ENCODE measurements around the gene EPHA6. TPM values are rescaled to one million over a fixed set of nuclear protein-coding genes. Genes with fewer than 3 reads are reported as not detected.

Gene EPHA6
- total RNA-seq, 1 experiment from 2014 or later, result 2.7 TPM

DNA sequence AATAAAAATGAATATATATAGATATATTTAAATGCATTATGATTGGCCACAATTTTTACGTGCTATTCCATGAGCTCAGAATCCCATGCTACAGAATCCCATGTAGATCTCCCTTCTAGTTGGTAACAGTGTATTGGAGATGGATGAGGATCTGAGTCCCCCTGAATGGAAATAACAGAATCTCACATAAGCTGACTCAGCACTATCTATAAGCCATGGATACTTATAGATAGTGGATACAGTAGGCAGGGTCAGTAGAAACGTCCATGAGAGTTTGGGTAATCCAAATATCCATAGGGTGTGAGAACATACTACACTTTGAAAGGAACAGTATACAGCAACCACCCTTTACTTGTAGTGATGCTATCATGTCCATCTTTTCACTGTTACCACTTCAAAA is 375.4 kb downstream of the EPHA6 start:
- Mint-ChIP-seq H3K27ac (ENCODE audit: unreplicated experiment) (no peak overlapping the region), H3K9me3 (ENCODE audit: unreplicated experiment) (no peaks in the 10 kb centered on the region), H3K36me3 (ENCODE audit: insufficient read depth, unreplicated experiment) (no peaks in the 10 kb centered on the region), H3K27me3 (ENCODE audit: insufficient read depth, unreplicated experiment) (no peaks in the 10 kb centered on the region), H3K4me1 (ENCODE audit: low read depth, unreplicated experiment) (no peaks in the 10 kb centered on the region), H3K4me3 (ENCODE audit: unreplicated experiment) (no peak overlapping the region)
- no peak for TF ChIP-seq CTCF (IDR thresholded peaks at IDR 0.05; ENCODE audit: insufficient read depth in 1 of 2, low read depth in 1 of 2, low read length in 1 of 2, severe bottlenecking in 1 of 2, unreplicated experiment in 1 of 2)
- CTCF ChIA-PET, result no interaction called here
- no peaks in the 10 kb centered on the region for H3K4me1 ChIP-seq
- no peak overlapping the region for H3K4me3 ChIP-seq (ENCODE audit: low read depth, low read length)
- no peaks in the 10 kb centered on the region for H3K9me3 ChIP-seq
- no peaks in the 10 kb centered on the region for H3K36me3 ChIP-seq (ENCODE audit: control insufficient read depth, insufficient read depth, low read length)
- no peak for DNase-seq
- H3K27me3 ChIP-seq (replicated peaks; ENCODE audit: control insufficient read depth, insufficient read depth, low read length), result no peaks in the 10 kb centered on the region
- BruUV-seq (replicated peaks), result no TSS peak
- intact Hi-C loops (cut with micrococcal nuclease; ENCODE audit: unreplicated experiment), result no loop called here
- POLR2A ChIA-PET, result no interaction called here

DNA sequence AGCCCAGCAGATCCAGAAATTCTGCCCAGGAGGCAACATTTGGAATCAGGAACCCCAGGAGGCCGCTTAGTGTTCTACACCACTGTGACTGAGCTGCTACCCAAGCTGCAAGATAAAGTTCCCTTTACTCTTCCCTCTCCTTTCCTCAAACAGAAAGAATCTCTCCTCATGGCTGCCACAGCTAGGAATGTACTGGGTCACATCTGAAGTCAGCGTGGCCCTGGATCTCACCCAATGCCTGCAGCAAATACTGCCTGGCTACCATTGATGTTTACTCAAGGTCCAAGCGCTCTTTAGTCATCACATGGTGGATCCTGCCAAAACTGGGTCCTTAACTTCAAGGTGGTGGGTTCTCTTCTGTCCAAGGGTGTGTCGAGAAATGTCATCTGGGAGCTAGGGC is 382.7 kb downstream of the EPHA6 start:
- Histone ChIP-seq H3K9me3 (no peaks in the 10 kb centered on the region), H3K4me3 (ENCODE audit: low read depth, low read length) (no peak overlapping the region), H3K4me1 (no peaks in the 10 kb centered on the region), H3K36me3 (ENCODE audit: control insufficient read depth, insufficient read depth, low read length) (no peaks in the 10 kb centered on the region), H3K27me3 (replicated peaks; ENCODE audit: control insufficient read depth, insufficient read depth, low read length) (no peaks in the 10 kb centered on the region)
- Mint-ChIP-seq H3K4me1 (ENCODE audit: low read depth, unreplicated experiment) (no peaks in the 10 kb centered on the region), H3K27me3 (ENCODE audit: insufficient read depth, unreplicated experiment) (no peaks in the 10 kb centered on the region), H3K36me3 (ENCODE audit: insufficient read depth, unreplicated experiment) (no peaks in the 10 kb centered on the region), H3K4me3 (ENCODE audit: unreplicated experiment) (no peak overlapping the region), H3K9me3 (ENCODE audit: unreplicated experiment) (no peaks in the 10 kb centered on the region), H3K27ac (ENCODE audit: unreplicated experiment) (no peak overlapping the region)
- intact Hi-C loops (cut with micrococcal nuclease; ENCODE audit: unreplicated experiment), result no loop called here
- no peak for TF ChIP-seq CTCF (IDR thresholded peaks at IDR 0.05; ENCODE audit: insufficient read depth in 1 of 2, low read depth in 1 of 2, low read length in 1 of 2, severe bottlenecking in 1 of 2, unreplicated experiment in 1 of 2)
- no TSS peak for BruUV-seq (replicated peaks)
- POLR2A ChIA-PET, result no interaction called here
- DNase-seq, result no peak
- CTCF ChIA-PET, result no interaction called here

DNA sequence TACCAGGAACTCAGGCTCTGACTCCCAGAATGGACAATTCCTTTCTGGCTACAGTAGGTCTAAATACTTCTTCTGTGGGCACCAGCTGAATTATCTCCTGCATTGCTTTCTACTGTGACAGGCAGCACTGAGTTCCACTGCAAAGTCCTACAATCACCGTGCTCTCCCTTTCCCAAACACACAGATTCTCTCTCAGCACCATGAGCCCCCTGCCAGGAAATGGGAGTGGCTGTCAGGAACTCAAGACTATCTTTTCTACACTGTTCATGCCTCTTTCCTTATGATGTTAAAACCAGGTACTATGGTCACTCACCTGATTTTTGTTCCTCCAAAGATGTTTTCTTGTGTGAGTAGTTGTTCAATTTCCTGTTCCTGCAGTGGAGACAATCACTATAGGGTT is 383.4 kb downstream of the EPHA6 start:
- POLR2A ChIA-PET, result no interaction called here
- no peaks in the 10 kb centered on the region for H3K9me3 Mint-ChIP-seq (ENCODE audit: unreplicated experiment)
- no peak overlapping the region for H3K4me3 Mint-ChIP-seq (ENCODE audit: unreplicated experiment)
- no peak overlapping the region for H3K4me3 ChIP-seq (ENCODE audit: low read depth, low read length)
- no peak overlapping the region for H3K27ac Mint-ChIP-seq (ENCODE audit: unreplicated experiment)
- no TSS peak for BruUV-seq (replicated peaks)
- intact Hi-C loops (cut with micrococcal nuclease; ENCODE audit: unreplicated experiment), result no loop called here
- DNase-seq, result no peak
- no peaks in the 10 kb centered on the region for H3K4me1 Mint-ChIP-seq (ENCODE audit: low read depth, unreplicated experiment)
- CTCF ChIA-PET, result no interaction called here
- no peaks in the 10 kb centered on the region for H3K9me3 ChIP-seq
- H3K36me3 Mint-ChIP-seq (ENCODE audit: insufficient read depth, unreplicated experiment), result no peaks in the 10 kb centered on the region
- no peaks in the 10 kb centered on the region for H3K27me3 Mint-ChIP-seq (ENCODE audit: insufficient read depth, unreplicated experiment)
- H3K27me3 ChIP-seq (replicated peaks; ENCODE audit: control insufficient read depth, insufficient read depth, low read length), result no peaks in the 10 kb centered on the region
- H3K4me1 ChIP-seq, result no peaks in the 10 kb centered on the region
- no peak for TF ChIP-seq CTCF (IDR thresholded peaks at IDR 0.05; ENCODE audit: insufficient read depth in 1 of 2, low read depth in 1 of 2, low read length in 1 of 2, severe bottlenecking in 1 of 2, unreplicated experiment in 1 of 2)
- H3K36me3 ChIP-seq (ENCODE audit: control insufficient read depth, insufficient read depth, low read length), result no peaks in the 10 kb centered on the region

All from Caco-2 (cell line).